Motor neuron (in vitro differentiated cells): ENCODE results near the gene PAPPA2. TPM values are rescaled to one million over a fixed set of nuclear protein-coding genes. Genes with fewer than 3 reads are reported as not detected.

Experiments used
- ATAC-seq, 8 experiments: fragments of 200-7000 bp; cut with Tn5 transposase; replicated peaks in 6 of 8; 2 replicates each; pipeline ENCODE4 v1.8.0; 2021; ENCODE audit warnings: mild to moderate bottlenecking in 8 of 8, moderate library complexity in 8 of 8
- H3K27ac ChIP-seq, 2 donors: fragments of 250-450 bp; sonication (Bioruptor Pico); 2 replicates each; pipeline ENCODE4 v1.9.0; 2021; ENCODE audit warnings: antibody characterized with exemption in 2 of 2, mild to moderate bottlenecking in 2 of 2, moderate library complexity in 1 of 2
- H3K4me1 ChIP-seq, 2 donors: fragments of 250-450 bp; sonication (Bioruptor Pico); replicated peaks in 1 of 2; 2 replicates each; pipeline ENCODE4 v1.6.1; 2021; ENCODE audit warnings: antibody characterized with exemption in 2 of 2, mild to moderate bottlenecking in 2 of 2, moderate library complexity in 1 of 2
- H3K4me3 ChIP-seq, 5 donors: fragments of 250-450 bp; sonication (Bioruptor Pico); 2 replicates each; pipeline ENCODE4 v1.9.0; 2021; ENCODE audit warnings: antibody characterized with exemption in 5 of 5, mild to moderate bottlenecking in 5 of 5, moderate library complexity in 4 of 5
- WGBS, 10 experiments: fragments of 450-650 bp; shearing (Covaris generic); methylation state at CpG; one replicate each; pipeline ENCODE4 v1.0.0; 2022; 5-methylcytosine and 5-hydroxymethylcytosine counted together
- in situ Hi-C, 9 experiments: fragments of 400-800 bp; cut with MboI; loops; one replicate each; pipeline ENCODE4 v1.15.0; 2021; ENCODE audit warnings: low sequenced_read_pairs in 9 of 9, low pct_unique_long_range_greater_than_20kb in 2 of 9; ENCODE audit not compliant: unreplicated experiment in 9 of 9
- total RNA-seq, 8 experiments: library from RNA; unstranded; fragments of 300-600 nt; gene quantifications; 2 replicates each; pipeline versions ENCODE4 v1.2.3 to v1.2.4, GENCODE V29; 2022

PAPPA2 gene
- total RNA-seq, 8 experiments from 2014 or later: 1.8 to 82.0 (median 7.1) TPM

- peak in 3 of 8 experiments; percentile 75 to 77 (median 76) for ATAC-seq
- 14 to 83% (median 61%) methylated on average over 1 to 3 of the region's 3 CpGs for WGBS, 10 experiments
- Histone ChIP-seq H3K4me3 (no peak overlapping the region), H3K27ac (no peak overlapping the region), H3K4me1 (no peaks in the 10 kb centered on the region)
- in situ Hi-C loops: no loop called here
Measured at GRCh38 chr1:176638713-176639526, 175.9 kb downstream of the PAPPA2 start.

GRCh38 chr1:176643536-176643935 is 180.6 kb downstream of the PAPPA2 start:
- in situ Hi-C loops: no loop called here
- no peak overlapping the region for H3K27ac ChIP-seq
- WGBS, 10 experiments: 0 to 100% (median 67%) methylated on average over 1 to 3 of the region's 3 CpGs
- peak in 2 of 8 experiments; percentile 71 to 92 for ATAC-seq
- H3K4me1 ChIP-seq: no peaks in the 10 kb centered on the region
- H3K4me3 ChIP-seq: no peak overlapping the region

- no peak for ATAC-seq
- Histone ChIP-seq H3K4me3 (no peak overlapping the region), H3K4me1 (no peaks in the 10 kb centered on the region), H3K27ac (no peak overlapping the region)
- WGBS, 10 experiments: 0 to 100% (median 51%) methylated on average over 1 of the region's 1 CpG; no CpG with 5 or more reads in 2 of the 10 experiments
- in situ Hi-C loops: no loop called here
Measured at GRCh38 chr1:176648556-176648955, 185.6 kb downstream of the PAPPA2 start.

- no peak overlapping the region for H3K4me3 ChIP-seq
- H3K27ac ChIP-seq: peak overlapping the region in 1 of 2 donors; percentile 7
- WGBS, 10 experiments: 7 to 80% (median 29%) methylated on average over 1 to 3 of the region's 3 CpGs; no CpG with 5 or more reads in 1 of the 10 experiments
- H3K4me1 ChIP-seq: peaks cover 6% of the 10 kb centered on the region in 2 donors
- in situ Hi-C loops: no loop called here
- peak in 7 of 8 experiments; percentile 94 to 100 (median 99) for ATAC-seq
Measured at GRCh38 chr1:176656257-176656995, 193.5 kb downstream of the PAPPA2 start.

- in situ Hi-C loops: no loop called here
- WGBS, 10 experiments: 10 to 100% (median 45%) methylated on average over 1 to 2 of the region's 2 CpGs; no CpG with 5 or more reads in 2 of the 10 experiments
Measured at GRCh38 chr1:176669782-176670181, 206.8 kb downstream of the PAPPA2 start.

GRCh38 chr1:176670853-176671252 is 207.9 kb downstream of the PAPPA2 start:
- no peaks in the 10 kb centered on the region for H3K4me1 ChIP-seq
- WGBS, 10 experiments: 30 to 100% (median 74%) methylated on average over 1 to 3 of the region's 3 CpGs
- no peak for ATAC-seq
- H3K27ac ChIP-seq: no peak overlapping the region
- no peak overlapping the region for H3K4me3 ChIP-seq
- in situ Hi-C loops: no loop called here

More at GRCh38 chr1:176669782-176670181, 206.8 kb downstream of the PAPPA2 start:
- Histone ChIP-seq H3K27ac (no peak overlapping the region), H3K4me1 (no peaks in the 10 kb centered on the region), H3K4me3 (no peak overlapping the region)
- no peak for ATAC-seq

- Histone ChIP-seq H3K27ac (no peak overlapping the region), H3K4me3 (no peak overlapping the region), H3K4me1 (no peaks in the 10 kb centered on the region)
- ATAC-seq: no peak
- WGBS, 10 experiments: 0 to 93% (median 83%) methylated on average over 1 to 3 of the region's 3 CpGs; no CpG with 5 or more reads in 1 of the 10 experiments
- in situ Hi-C loops: loop anchor here in 1 of 9 experiments (25.0 kb wide), 2 partner anchors 121 to 296 kb away; no protein-coding TSS in a partner anchor
Measured at GRCh38 chr1:176682830-176683535, 220.0 kb downstream of the PAPPA2 start.

GRCh38 chr1:176691251-176692228 is 228.6 kb downstream of the PAPPA2 start:
- Histone ChIP-seq H3K4me1 (peaks cover 8 to 9% of the 10 kb centered on the region in 2 donors), H3K4me3 (no peak overlapping the region), H3K27ac (no peak overlapping the region)
- ATAC-seq: peak; percentile 51 to 88 (median 74)
- 0 to 79% (median 50%) methylated on average over 1 to 8 of the region's 8 CpGs; no CpG with 5 or more reads in 1 of the 10 experiments for WGBS, 10 experiments
- in situ Hi-C loops: loop anchor here in 1 of 9 experiments (25.0 kb wide), 2 partner anchors 129 to 304 kb away; no protein-coding TSS in a partner anchor

- 50 to 93% (median 83%) methylated on average over 1 to 3 of the region's 4 CpGs; no CpG with 5 or more reads in 6 of the 10 experiments for WGBS, 10 experiments
- ATAC-seq: no peak
- Histone ChIP-seq H3K27ac (no peak overlapping the region), H3K4me1 (peaks cover 9 to 13% of the 10 kb centered on the region in 2 donors), H3K4me3 (no peak overlapping the region)
- in situ Hi-C loops: loop anchor here in 1 of 9 experiments (25.0 kb wide), 2 partner anchors 130 to 305 kb away; no protein-coding TSS in a partner anchor
Measured at GRCh38 chr1:176692431-176692830, 229.5 kb downstream of the PAPPA2 start.

GRCh38 chr1:176692988-176693696 is 230.2 kb downstream of the PAPPA2 start:
- ATAC-seq: no peak
- Histone ChIP-seq H3K4me3 (no peak overlapping the region), H3K27ac (no peak overlapping the region), H3K4me1 (peaks cover 9 to 13% of the 10 kb centered on the region in 2 donors)
- WGBS, 10 experiments: 43 to 94% (median 82%) methylated on average over 1 to 6 of the region's 6 CpGs; no CpG with 5 or more reads in 2 of the 10 experiments
- in situ Hi-C loops: loop anchor here in 1 of 9 experiments (25.0 kb wide), 2 partner anchors 131 to 306 kb away; no protein-coding TSS in a partner anchor

- WGBS, 10 experiments: 0 to 87% (median 85%) methylated on average over 2 to 11 of the region's 11 CpGs; no CpG with 5 or more reads in 2 of the 10 experiments
- Histone ChIP-seq H3K4me1 (peaks cover 9 to 13% of the 10 kb centered on the region in 2 donors), H3K27ac (no peak overlapping the region), H3K4me3 (no peak overlapping the region)
- peak in 1 of 8 experiments; percentile 15 for ATAC-seq
- in situ Hi-C loops: loop anchor here in 1 of 9 experiments (25.0 kb wide), 2 partner anchors 132 to 307 kb away; no protein-coding TSS in a partner anchor
Measured at GRCh38 chr1:176693697-176694329, 230.8 kb downstream of the PAPPA2 start.
